Activated T-helper 1 cell treated with anti-CD3 and anti-CD28 coated beads, Interleukin-12 subunit alpha, Interleukin-12 subunit beta, Interleukin-2, Interleukin-4 antibody, amounts not matched to agents 30 ng/mL and 10 ng/mL and 1 ng/mL, durations not matched to agents 14 hours and 24 hours and 36 hours (primary cell): ENCODE measurements around the gene SPIN2B. TPM values are rescaled to one million over a fixed set of nuclear protein-coding genes. Genes with fewer than 3 reads are reported as not detected.
"Not testable (repeated sequence)": the region's sequence is repeated elsewhere in the genome, so short reads cannot be mapped to it uniquely, and the experiment has no call there.

Source experiments
- DNase-seq: peaks from one replicate; pipeline ENCODE4 v3.0.0; 2021; ENCODE audit warnings: low spot score
- H3K27ac Mint-ChIP-seq: one replicate; pipeline ENCODE4 v1.8.0; 2021; ENCODE audit warnings: mild to moderate bottlenecking, mixed read lengths
- H3K27me3 Mint-ChIP-seq: one replicate; pipeline ENCODE4 v1.8.0; 2022; ENCODE audit warnings: mild to moderate bottlenecking, moderate library complexity, mixed read lengths; ENCODE audit not compliant: insufficient read depth
- H3K36me3 Mint-ChIP-seq: one replicate; pipeline ENCODE4 v1.8.0; 2021; ENCODE audit warnings: low read depth, mixed read lengths
- H3K4me1 Mint-ChIP-seq: one replicate; pipeline ENCODE4 v1.8.0; 2021; ENCODE audit warnings: low read depth, mixed read lengths
- H3K4me3 Mint-ChIP-seq: one replicate; pipeline ENCODE4 v1.8.0; 2021; ENCODE audit warnings: mild to moderate bottlenecking, moderate library complexity, mixed read lengths
- H3K9me3 Mint-ChIP-seq: one replicate; pipeline ENCODE4 v1.8.0; 2021; ENCODE audit warnings: mixed read lengths
- intact Hi-C: fragments of 100-400 bp; cut with micrococcal nuclease; formaldehyde crosslinking; loops from one replicate; pipeline ENCODE4 v1.15.1; 2024
- total RNA-seq: library from RNA; stranded (reverse); gene quantifications from 2 replicates; pipeline ENCODE4 v1.2.3, GENCODE V29; 2022

Gene SPIN2B
- 12.1 and 12.7 TPM in 2 replicates for total RNA-seq

DNA sequence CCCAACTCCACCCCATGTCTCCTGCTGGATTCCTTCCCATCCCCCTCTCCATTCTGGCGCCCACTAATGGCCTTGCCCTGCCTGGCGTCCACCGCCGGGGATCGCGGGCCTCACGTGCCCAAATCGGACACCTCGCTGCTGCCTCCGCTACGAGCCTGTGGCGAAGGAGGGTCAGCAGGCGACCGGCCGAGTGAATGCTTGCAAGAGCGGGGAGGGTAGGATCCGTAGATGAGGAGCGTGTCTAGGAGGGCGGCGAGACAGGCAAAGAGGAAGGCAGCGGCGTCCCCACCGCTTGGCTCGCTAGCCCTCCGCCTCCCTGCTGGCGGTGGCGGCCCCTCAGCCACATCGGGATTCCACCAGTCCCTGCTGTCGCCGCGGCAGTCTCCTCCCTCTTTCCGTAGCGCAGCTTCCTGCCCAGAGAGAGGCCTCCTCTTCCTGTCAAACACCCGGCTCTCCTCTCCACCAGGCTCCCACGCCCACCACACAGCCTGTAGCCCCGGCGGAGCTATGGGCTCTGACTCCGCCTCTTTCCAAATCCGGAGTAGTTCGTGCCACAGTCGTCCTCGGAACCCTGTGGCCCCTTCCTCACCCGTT is at the start of gene SPIN2B:
Gene SPIN2B, minus strand, starts transcription at position 387 of the 594 bp plus-strand sequence.
- Mint-ChIP-seq H3K4me3 (peak within 1 kb of the TSS; percentile 91), H3K27ac (peak within 1 kb of the TSS; percentile 84), H3K27me3 (no peaks in the 10 kb centered on the region), H3K36me3 (peaks cover 15% of the 10 kb centered on the region), H3K9me3 (no peaks in the 10 kb centered on the region), H3K4me1 (peaks cover 7% of the 10 kb centered on the region)
- intact Hi-C loops, result loop anchor here (1.0 to 10.0 kb wide), 6 partner anchors 126 to 786 kb away; partner anchors contain the start of genes FAAH2, SPIN3 and ZXDB
- peak; percentile 72 for DNase-seq

DNA sequence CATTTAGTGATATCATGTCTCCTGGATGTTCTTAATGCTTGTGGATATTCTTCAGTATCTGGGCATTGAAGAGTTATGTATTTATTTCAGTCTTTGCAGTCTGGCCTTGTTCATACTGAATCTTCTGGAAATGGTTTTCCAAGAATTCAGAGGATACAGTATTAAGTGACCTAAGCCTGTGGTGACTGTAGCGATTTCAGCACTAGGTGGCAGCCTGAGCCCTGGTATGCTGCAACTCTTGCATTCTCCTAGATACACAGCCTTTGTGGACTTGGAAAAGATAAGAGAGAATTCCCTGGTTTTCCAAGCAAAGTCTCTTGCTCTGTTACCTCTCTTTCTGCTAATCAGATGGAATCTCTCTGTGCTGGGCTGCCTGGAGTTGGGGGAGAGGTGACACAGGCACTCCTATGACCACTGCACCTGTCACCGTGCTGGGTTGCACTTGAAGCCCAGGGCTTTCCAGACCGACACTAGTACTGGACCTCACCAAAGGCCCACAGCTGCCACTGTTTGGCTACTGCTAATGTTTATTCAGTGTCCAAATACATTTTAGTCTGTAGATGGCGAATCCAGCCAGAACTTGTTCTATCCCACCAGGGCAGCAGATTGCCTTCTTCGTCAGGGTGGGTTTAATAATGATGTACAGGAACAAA is 35.2 kb upstream of the SPIN2B start:
- no peaks in the 10 kb centered on the region for H3K27me3 Mint-ChIP-seq
- no peaks in the 10 kb centered on the region for H3K9me3 Mint-ChIP-seq
- H3K36me3 Mint-ChIP-seq, result no peaks in the 10 kb centered on the region
- H3K4me1 Mint-ChIP-seq, result no peaks in the 10 kb centered on the region
- no peak for DNase-seq
- intact Hi-C loops, result no loop called here
- no peak overlapping the region for H3K4me3 Mint-ChIP-seq
- H3K27ac Mint-ChIP-seq, result no peak overlapping the region

DNA sequence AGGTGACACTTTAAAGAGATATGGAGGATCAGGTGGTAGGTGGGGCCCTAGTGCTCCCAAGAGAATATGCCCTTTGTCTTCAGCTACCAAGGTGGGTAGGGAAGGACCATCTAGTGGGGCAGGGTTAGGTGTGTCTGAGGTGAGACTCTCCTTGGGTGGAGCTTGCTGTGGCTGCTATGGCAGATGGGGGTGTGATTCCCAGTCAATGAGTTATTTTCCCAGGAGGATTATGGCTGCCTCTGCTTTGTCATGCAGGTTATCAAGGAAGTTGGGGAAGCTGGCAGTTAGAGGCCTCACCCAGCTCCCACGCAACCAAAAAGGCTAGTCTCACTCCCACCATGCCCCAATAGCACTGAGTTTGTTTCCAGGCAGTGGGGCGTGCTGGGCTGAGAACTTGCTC is 33.8 kb upstream of the SPIN2B start:
- peaks cover under 1% of the 10 kb centered on the region for H3K9me3 Mint-ChIP-seq
- H3K27ac Mint-ChIP-seq, result no peak overlapping the region
- no peak for DNase-seq
- H3K4me1 Mint-ChIP-seq, result no peaks in the 10 kb centered on the region
- intact Hi-C loops, result no loop called here
- peaks cover 2% of the 10 kb centered on the region for H3K36me3 Mint-ChIP-seq
- no peaks in the 10 kb centered on the region for H3K27me3 Mint-ChIP-seq
- H3K4me3 Mint-ChIP-seq, result no peak overlapping the region

DNA sequence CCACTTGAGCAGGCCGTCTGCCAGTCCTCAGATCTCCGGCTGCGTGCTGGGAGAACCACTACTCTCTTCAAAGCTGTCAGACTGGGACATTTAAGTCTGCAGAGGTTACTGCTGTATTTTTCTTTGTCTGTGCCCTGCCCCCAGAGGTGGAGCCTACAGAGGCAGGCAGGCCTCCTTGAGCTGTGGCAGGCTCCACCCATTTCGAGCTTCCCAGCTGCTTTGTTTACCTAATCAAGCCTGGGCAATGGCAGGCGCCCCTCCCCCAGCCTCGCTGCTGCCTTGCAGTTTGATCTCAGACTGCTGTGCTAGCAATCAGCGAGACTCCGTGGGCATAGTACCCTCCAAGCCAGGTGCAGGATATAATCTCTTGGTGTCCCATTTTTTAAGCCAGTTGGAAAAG is 30.9 kb upstream of the SPIN2B start:
- H3K27ac Mint-ChIP-seq, result not testable (repeated sequence)

DNA sequence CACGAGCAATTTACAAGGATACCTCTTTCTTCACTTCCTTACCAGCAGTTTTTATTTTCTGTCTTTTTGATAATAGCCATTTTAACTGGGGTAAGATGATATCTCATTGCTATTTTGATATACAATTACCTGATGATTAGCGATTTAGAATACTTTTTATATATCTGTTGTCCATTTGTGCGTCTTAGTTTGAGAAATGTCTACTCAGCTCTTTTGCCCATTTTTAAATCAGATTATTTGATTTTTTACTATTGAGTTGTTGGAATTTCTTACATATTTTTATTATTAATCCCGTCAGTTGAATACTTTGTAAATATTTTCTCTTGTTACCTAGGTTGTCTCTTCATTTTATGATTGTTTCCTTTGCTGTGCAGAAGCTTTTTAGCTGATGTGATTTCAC is 17.3 kb upstream of the SPIN2B start:
- intact Hi-C loops, result no loop called here
- Mint-ChIP-seq H3K4me3 (no peak overlapping the region), H3K27ac (no peak overlapping the region), H3K4me1 (peaks cover 8% of the 10 kb centered on the region), H3K36me3 (no peaks in the 10 kb centered on the region), H3K9me3 (no peaks in the 10 kb centered on the region), H3K27me3 (no peaks in the 10 kb centered on the region)
- no peak for DNase-seq

More for the DNA sequence above, 30.9 kb upstream of the SPIN2B start:
- intact Hi-C loops, H3K36me3 Mint-ChIP-seq, H3K9me3 Mint-ChIP-seq, H3K4me3 Mint-ChIP-seq, DNase-seq, H3K27me3 Mint-ChIP-seq, H3K4me1 Mint-ChIP-seq: not testable (repeated sequence)

DNA sequence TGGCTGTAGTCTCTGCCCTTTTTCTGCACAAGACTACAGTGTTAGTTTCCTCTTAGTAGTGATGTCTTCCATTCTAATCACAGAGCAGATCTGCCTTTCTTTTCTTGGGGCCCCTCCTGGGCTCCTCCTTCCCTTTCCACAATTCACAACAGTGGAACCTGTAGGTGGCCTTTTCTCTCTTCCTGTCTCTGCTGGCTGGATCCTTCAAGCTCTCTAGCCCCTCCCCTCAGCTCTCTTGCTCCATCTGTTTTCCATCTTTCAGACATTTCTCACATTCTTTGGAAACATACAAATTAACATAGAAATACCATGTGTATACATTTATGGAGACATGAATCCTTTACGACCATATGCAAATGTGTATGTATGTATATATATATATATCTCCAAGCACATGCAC is 16.2 kb upstream of the SPIN2B start:
- peaks cover 8% of the 10 kb centered on the region for H3K4me1 Mint-ChIP-seq
- no peak overlapping the region for H3K27ac Mint-ChIP-seq
- no peaks in the 10 kb centered on the region for H3K27me3 Mint-ChIP-seq
- H3K36me3 Mint-ChIP-seq, result peaks cover 3% of the 10 kb centered on the region
- DNase-seq, result no peak
- no peaks in the 10 kb centered on the region for H3K9me3 Mint-ChIP-seq
- H3K4me3 Mint-ChIP-seq, result no peak overlapping the region
- intact Hi-C loops, result no loop called here

DNA sequence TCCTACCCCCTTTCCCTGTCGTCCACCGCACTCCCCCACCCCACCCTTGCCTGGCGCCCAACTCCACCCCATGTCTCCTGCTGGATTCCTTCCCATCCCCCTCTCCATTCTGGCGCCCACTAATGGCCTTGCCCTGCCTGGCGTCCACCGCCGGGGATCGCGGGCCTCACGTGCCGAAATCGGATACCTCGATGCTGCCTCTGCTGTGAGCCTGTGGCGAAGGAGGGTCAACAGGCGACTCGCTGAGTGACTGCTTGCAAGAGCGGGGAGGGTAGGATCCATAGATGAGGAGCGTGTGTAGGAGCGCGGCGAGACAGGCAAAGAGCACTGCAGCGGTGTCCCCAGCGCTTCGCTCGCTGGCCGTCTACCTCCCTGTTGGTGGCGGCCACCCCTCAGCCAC is 15.7 kb upstream of the SPIN2B start, which contains the start of gene SPIN2A:
Gene SPIN2A, minus strand, starts transcription at position 325 of the 400 bp plus-strand sequence. CDS start 800 bp downstream, outside the sequence.
- not testable (repeated sequence) for H3K9me3 Mint-ChIP-seq, H3K27me3 Mint-ChIP-seq

DNA sequence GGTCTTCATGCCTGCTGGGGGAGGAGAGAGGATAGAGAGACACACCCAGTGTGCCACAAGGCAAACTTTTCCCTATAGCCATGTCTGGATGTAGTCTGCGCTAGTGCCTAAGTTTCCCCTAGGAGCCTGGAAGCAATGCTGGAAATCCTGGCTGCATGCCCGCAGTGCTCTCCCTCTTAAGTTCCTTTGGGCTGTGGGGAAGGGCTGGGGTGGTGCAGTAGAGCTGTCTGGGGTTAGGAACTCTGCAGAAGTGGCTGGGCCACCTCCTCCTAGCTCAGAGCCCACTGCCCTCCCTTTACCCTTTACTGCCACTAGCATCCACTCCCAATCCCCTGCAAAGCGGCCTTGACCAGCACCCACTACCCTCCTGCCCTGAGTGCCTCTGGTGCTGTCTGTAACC is 15.2 kb upstream of the SPIN2B start:
- H3K27ac Mint-ChIP-seq, intact Hi-C loops, DNase-seq, H3K4me3 Mint-ChIP-seq, H3K27me3 Mint-ChIP-seq, H3K4me1 Mint-ChIP-seq, H3K9me3 Mint-ChIP-seq, H3K36me3 Mint-ChIP-seq: not testable (repeated sequence)

More for the DNA sequence above, 15.7 kb upstream of the SPIN2B start, which contains the start of gene SPIN2A:
- H3K27ac Mint-ChIP-seq, H3K4me1 Mint-ChIP-seq, DNase-seq, intact Hi-C loops, H3K36me3 Mint-ChIP-seq, H3K4me3 Mint-ChIP-seq: not testable (repeated sequence)

DNA sequence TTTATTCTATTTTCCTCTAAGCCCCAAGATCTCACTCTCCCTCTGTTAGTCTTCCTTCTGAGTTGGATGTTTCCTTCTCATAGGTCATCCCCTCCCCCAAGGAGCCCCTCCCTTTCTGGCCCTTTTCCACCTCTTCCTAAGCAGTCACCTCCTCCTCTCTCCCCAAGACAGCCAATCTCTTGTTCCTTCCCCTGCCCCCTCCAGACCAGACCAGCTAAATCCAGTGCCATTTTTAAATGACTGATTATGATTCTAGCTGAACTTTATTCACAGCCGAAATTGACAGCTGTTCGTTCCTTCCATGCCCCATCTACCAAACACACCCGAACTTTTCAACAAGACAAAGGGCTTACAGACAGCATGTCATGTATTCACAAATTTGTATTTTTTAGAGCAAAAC is 13.9 kb upstream of the SPIN2B start:
- H3K9me3 Mint-ChIP-seq, result no peaks in the 10 kb centered on the region
- DNase-seq, result no peak
- no peaks in the 10 kb centered on the region for H3K27me3 Mint-ChIP-seq
- intact Hi-C loops, result no loop called here
- no peak overlapping the region for H3K27ac Mint-ChIP-seq
- no peaks in the 10 kb centered on the region for H3K4me1 Mint-ChIP-seq
- no peak overlapping the region for H3K4me3 Mint-ChIP-seq
- H3K36me3 Mint-ChIP-seq, result peaks cover 3% of the 10 kb centered on the region

DNA sequence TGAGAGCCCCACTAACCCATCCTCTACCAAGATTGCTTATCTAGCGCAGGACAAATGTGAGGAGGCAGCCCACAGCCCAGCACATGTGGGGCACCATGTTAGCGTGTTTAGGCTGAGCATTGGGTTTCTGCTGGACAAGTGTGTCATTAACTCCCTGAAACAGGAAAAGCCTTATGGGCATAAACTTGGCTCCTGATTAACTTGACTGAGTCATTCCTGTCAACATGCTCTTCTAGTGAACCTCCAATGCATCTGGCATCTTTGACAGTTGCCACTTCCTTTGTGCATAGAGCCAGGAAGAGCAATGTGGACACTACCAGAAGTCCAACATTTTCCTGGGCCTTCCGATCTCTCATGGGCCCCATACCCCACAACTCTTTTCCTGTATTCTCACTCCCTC is 13.4 kb upstream of the SPIN2B start:
- no peak overlapping the region for H3K27ac Mint-ChIP-seq
- intact Hi-C loops, result no loop called here
- H3K4me1 Mint-ChIP-seq, result no peaks in the 10 kb centered on the region
- no peak overlapping the region for H3K4me3 Mint-ChIP-seq
- H3K9me3 Mint-ChIP-seq, result no peaks in the 10 kb centered on the region
- H3K36me3 Mint-ChIP-seq, result peaks cover 3% of the 10 kb centered on the region
- H3K27me3 Mint-ChIP-seq, result no peaks in the 10 kb centered on the region
- no peak for DNase-seq

DNA sequence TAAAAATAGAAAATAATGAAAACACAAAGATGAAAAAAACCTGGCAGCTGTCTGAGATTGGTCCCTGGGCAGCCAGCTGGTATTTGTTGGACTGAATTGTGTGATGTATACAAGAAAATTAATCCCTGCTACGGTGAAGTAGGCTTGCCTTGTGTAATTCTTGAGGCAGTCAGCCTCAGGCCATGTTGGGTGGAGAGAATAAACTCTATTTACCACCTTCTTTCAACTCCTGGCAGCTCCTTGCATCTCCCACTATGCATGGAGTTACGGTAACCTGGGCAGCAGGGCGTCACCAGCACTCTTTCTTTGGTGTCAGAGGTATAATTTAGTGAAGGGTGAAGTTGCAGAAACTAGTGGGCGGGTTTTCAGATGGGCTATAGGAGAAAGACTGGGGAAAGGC is 12.4 kb upstream of the SPIN2B start:
- intact Hi-C loops, result no loop called here
- H3K27me3 Mint-ChIP-seq, result no peaks in the 10 kb centered on the region
- H3K27ac Mint-ChIP-seq, result no peak overlapping the region
- H3K9me3 Mint-ChIP-seq, result no peaks in the 10 kb centered on the region
- no peak overlapping the region for H3K4me3 Mint-ChIP-seq
- no peak for DNase-seq
- H3K36me3 Mint-ChIP-seq, result peaks cover 3% of the 10 kb centered on the region
- no peaks in the 10 kb centered on the region for H3K4me1 Mint-ChIP-seq

DNA sequence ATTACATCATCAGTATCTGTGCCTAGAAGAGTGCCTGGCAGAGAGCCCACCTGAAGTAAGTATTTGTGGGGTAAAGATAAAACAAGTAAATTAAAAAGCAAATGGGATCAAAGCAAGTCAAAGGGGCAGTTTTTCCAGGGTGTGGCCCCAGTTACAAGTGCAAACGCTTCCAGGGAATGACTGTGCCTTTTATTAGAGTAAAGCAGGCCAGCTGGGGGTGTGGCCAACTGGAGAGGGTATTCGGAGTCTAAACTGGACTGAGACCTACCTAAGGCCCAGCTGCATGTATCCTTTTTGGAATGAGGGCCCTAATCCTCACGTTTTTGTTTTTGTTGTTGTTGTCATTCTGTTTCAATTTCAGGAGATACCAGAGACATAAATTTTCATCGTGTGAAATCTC is 11.9 kb upstream of the SPIN2B start:
- H3K4me3 Mint-ChIP-seq, H3K4me1 Mint-ChIP-seq, H3K27ac Mint-ChIP-seq, H3K36me3 Mint-ChIP-seq, H3K27me3 Mint-ChIP-seq, H3K9me3 Mint-ChIP-seq, DNase-seq, intact Hi-C loops: not testable (repeated sequence)

DNA sequence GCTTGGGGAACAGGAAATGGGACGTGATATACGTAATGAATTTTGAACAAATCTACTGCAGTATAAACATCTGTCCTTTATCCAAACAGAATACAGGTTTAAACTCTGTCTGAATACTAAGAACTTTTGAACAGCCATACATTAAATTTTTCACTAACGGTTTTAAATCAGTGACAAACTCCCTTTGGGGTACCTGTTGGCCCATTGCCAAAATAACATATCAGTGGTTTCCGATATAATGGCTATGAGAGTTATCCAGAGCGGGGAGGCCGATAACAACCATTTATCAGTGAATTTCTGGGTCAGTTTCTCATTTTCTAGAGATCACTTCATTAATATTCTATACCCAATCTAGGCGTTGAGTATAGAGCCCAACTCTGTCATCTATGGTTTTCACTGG is 10.7 kb upstream of the SPIN2B start:
- H3K27me3 Mint-ChIP-seq, result no peaks in the 10 kb centered on the region
- no peak for DNase-seq
- no peak overlapping the region for H3K4me3 Mint-ChIP-seq
- intact Hi-C loops, result no loop called here
- no peak overlapping the region for H3K27ac Mint-ChIP-seq
- no peaks in the 10 kb centered on the region for H3K4me1 Mint-ChIP-seq
- no peaks in the 10 kb centered on the region for H3K9me3 Mint-ChIP-seq
- peaks cover 4% of the 10 kb centered on the region for H3K36me3 Mint-ChIP-seq
